Transverse colon (tissue), 4 donors: ENCODE measurements around the gene ZNF423. TPM values are rescaled to one million over a fixed set of nuclear protein-coding genes. Genes with fewer than 3 reads are reported as not detected.

Experiments
- DNase-seq: peaks from one replicate; pipeline ENCODE4 v3.0.0-alpha.2; 2019
- H3K27ac ChIP-seq, 4 donors: fragments of 200-600 bp; sonication (generic); 2 replicates each; pipeline ENCODE4 v1.5.1; 2016 to 2018; ENCODE audit warnings: inconsistent platforms in 4 of 4
- H3K27me3 ChIP-seq: fragments of 200-600 bp; sonication (generic); 2 replicates; pipeline ENCODE4 v1.5.1; 2017; ENCODE audit warnings: inconsistent platforms
- H3K36me3 ChIP-seq, 4 donors: fragments of 200-600 bp; sonication (generic); 2 replicates each; pipeline ENCODE4 v1.5.1; 2017 to 2019; ENCODE audit warnings: inconsistent platforms in 4 of 4
- H3K4me1 ChIP-seq, 4 donors: fragments of 200-600 bp; sonication (generic); 2 replicates each; pipeline ENCODE4 v1.5.1; 2017 to 2020; ENCODE audit warnings: inconsistent platforms in 4 of 4
- H3K4me3 ChIP-seq, 4 donors: fragments of 200-600 bp; sonication (generic); 1 replicate in 1 of 4; 2 replicates in 3 of 4; pipeline versions ENCODE4 v1.5.1 to v1.6.1; 2017 to 2019; ENCODE audit warnings: inconsistent platforms in 4 of 4
- H3K9me3 ChIP-seq, 2 donors: fragments of 200-600 bp; sonication (generic); 2 replicates each; pipeline ENCODE4 v1.5.1; 2017 to 2019; ENCODE audit warnings: inconsistent platforms in 2 of 2
- EP300 ChIP-seq: sonication (generic); formaldehyde crosslinking; IDR thresholded peaks from one replicate; pipeline ENCODE4 v1.6.1; 2017; ENCODE audit warnings: antibody characterized with exemption, low read depth
- POLR2A ChIP-seq: fragments of 450-650 bp; IDR thresholded peaks from one replicate; pipeline ENCODE4 v1.6.1; 2016; ENCODE audit warnings: antibody characterized with exemption, mild to moderate bottlenecking, moderate library complexity
- POLR2AphosphoS5 ChIP-seq, 3 donors: sonication (generic); formaldehyde crosslinking; IDR thresholded peaks; one replicate each; pipeline ENCODE4 v1.6.1; 2016; ENCODE audit warnings: antibody characterized with exemption in 3 of 3
- WGBS, 2 donors: methylation state at CpG; one replicate each; pipeline ENCODE4 v1.1.5; 2018; ENCODE audit warnings: low coverage in 1 of 2; 5-methylcytosine and 5-hydroxymethylcytosine counted together
- in situ Hi-C, 4 donors: fragments of 200-750 bp; cut with MboI; loops; one replicate each; pipeline versions ENCODE4 v1.15.0 to v1.15.1; 2017; ENCODE audit warnings: low sequenced_read_pairs in 3 of 4, low pct_ligation_motif_present in 1 of 4, low pct_unique_long_range_greater_than_20kb in 1 of 4
- intact Hi-C: fragments of 100-400 bp; cut with DNase I; formaldehyde crosslinking; loops from one replicate; pipeline ENCODE4 v1.15.1; 2023; ENCODE audit warnings: low total_unique reads
- total RNA-seq, 4 donors: library from RNA; depleted of rRNA; stranded (reverse); fragments of >200 nt; gene quantifications; one replicate each; pipeline ENCODE4 v1.1.0, GENCODE V29; 2016
- TF ChIP-seq, protein P1 (sequence below), 5 experiments: fragments of 200-600 bp in 3 of 5; fragments of 450-650 bp in 2 of 5; sonication (generic) in 3 of 5; IDR thresholded peaks; 1 replicate in 2 of 5; 2 replicates in 3 of 5; pipeline ENCODE4 v1.5.1; 2016 to 2017; ENCODE audit warnings: antibody characterized with exemption in 5 of 5, inconsistent platforms in 3 of 5, mild to moderate bottlenecking in 2 of 5, moderate library complexity in 1 of 5

The ZNF423 gene
- total RNA-seq, 4 donors from 2014 or later: 4.9 to 13.1 (median 7.2) TPM

DNA sequence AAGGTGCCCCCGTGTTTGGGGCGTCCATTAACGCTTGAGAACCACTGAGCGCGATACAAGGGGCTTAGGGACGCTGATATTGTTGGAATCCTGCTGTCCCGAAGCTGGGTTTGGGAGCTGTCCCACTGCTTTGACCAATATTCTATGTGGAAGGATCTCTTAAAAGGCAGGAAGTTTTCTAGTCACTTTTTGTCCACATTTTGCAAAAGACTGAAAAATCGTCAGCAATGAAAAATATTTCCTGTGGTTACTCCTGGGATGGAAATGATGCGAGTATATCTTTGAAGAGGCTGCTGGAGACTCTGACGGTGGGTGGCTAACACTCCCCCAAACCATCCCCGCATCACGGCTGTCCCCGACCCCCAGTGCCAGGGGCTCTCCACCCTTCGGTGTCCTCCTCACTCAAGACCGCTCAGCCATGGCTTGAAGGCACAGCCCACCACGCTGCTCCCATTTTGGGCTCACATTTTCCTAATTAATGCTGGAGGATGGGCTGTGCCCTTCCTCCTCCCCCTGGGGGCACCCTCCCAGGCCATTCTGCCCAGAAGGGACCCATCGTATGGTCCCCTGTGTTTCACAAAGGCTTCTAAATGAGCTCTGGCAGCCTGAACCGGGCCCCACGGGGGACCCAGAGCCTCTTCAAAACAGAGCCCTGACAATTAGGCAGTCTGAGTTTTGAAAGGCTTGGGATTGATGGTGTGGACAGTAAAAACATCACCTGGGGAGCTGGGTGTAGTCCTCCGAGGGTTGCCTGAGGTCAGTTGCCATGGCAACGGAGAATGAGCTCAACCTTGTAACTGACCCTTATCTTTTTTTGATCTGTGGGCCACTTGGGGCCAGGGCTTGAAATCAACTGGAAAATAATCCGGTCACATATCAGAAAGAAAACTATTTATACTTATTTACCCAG is 323.7 kb downstream of the ZNF423 start:
- H3K27me3 ChIP-seq: no peaks in the 10 kb centered on the region
- in situ Hi-C loops: no loop called here
- no peaks in the 10 kb centered on the region for H3K36me3 ChIP-seq
- H3K9me3 ChIP-seq: no peaks in the 10 kb centered on the region
- 79 to 82% methylated on average over 7 to 22 of the region's 22 CpGs for WGBS, 2 donors
- intact Hi-C loops: no loop called here
- peaks cover 0 to 3% (median 0%) of the 10 kb centered on the region in 4 donors for H3K4me1 ChIP-seq
- H3K27ac ChIP-seq: no peak overlapping the region
- TF ChIP-seq, protein P1, sequence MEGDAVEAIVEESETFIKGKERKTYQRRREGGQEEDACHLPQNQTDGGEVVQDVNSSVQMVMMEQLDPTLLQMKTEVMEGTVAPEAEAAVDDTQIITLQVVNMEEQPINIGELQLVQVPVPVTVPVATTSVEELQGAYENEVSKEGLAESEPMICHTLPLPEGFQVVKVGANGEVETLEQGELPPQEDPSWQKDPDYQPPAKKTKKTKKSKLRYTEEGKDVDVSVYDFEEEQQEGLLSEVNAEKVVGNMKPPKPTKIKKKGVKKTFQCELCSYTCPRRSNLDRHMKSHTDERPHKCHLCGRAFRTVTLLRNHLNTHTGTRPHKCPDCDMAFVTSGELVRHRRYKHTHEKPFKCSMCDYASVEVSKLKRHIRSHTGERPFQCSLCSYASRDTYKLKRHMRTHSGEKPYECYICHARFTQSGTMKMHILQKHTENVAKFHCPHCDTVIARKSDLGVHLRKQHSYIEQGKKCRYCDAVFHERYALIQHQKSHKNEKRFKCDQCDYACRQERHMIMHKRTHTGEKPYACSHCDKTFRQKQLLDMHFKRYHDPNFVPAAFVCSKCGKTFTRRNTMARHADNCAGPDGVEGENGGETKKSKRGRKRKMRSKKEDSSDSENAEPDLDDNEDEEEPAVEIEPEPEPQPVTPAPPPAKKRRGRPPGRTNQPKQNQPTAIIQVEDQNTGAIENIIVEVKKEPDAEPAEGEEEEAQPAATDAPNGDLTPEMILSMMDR (IDR thresholded peaks at IDR 0.05): no peak
- no peak for TF ChIP-seq POLR2A
- no peak for TF ChIP-seq EP300
- no peak for TF ChIP-seq POLR2AphosphoS5 (IDR thresholded peaks at IDR 0.05)
- DNase-seq: no peak
- H3K4me3 ChIP-seq: no peak overlapping the region

DNA sequence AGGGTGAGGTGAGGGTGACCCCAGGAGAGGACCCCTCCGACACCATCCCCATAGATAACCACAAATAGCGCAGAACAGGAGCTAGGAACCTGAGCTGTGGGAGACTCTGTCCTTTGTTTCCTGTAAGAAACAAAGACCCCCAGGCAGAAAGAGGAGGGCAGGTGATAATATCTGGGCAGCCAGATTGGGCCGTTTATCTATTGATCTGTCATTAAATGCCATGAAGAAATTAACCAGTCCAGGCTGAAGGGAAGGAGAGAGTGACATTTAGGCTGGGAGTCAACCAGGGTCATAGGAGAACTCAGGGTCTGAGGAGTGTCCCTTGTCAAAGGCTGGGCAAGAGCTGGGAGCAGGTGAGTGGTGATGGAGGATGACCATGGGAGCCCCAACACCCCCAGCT is 324.5 kb downstream of the ZNF423 start:
- TF ChIP-seq POLR2AphosphoS5 (IDR thresholded peaks at IDR 0.05) (no peak), POLR2A (no peak), EP300 (no peak)
- TF ChIP-seq, protein P1 (IDR thresholded peaks at IDR 0.05): no peak
- no peaks in the 10 kb centered on the region for H3K27me3 ChIP-seq
- in situ Hi-C loops (no loop called here), intact Hi-C loops (no loop called here)
- no peak overlapping the region for H3K27ac ChIP-seq
- H3K4me3 ChIP-seq: no peak overlapping the region
- 81% methylated on average over 3 of the region's 3 CpGs; no CpG with 5 or more reads in 1 of the 2 donors for WGBS, 2 donors
- no peaks in the 10 kb centered on the region for H3K9me3 ChIP-seq
- H3K36me3 ChIP-seq: no peaks in the 10 kb centered on the region
- peaks cover 0 to 3% (median 0%) of the 10 kb centered on the region in 4 donors for H3K4me1 ChIP-seq
- no peak for DNase-seq

DNA sequence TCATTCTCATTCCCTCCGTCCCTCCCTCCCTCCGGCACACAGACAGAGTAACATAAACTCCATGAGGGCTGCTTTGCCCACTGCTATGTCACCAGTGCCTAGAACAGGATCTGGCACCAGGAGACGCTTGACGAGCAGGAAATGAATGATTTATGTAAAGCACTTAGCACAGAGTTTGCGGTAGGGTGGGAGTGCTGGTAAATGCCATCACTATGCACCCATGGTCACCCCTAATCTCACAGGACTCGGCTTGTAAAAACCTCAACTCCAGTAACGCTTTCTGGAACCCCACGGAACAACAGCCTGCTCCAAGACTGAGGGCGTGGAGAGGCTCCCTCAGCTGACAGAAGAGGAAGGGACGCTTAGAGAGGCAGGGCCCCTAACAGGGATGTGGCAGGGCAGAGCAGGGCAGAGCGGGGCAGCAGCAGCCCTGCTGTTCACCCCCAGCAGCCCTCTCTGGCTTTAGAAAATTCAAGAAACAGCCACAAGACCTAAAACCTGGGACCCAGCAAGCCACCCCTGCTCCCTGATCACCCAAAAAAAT is 325.4 kb downstream of the ZNF423 start:
- DNase-seq: no peak
- no peaks in the 10 kb centered on the region for H3K9me3 ChIP-seq
- H3K4me3 ChIP-seq: no peak overlapping the region
- 48 to 60% methylated on average over 1 to 11 of the region's 11 CpGs for WGBS, 2 donors
- H3K4me1 ChIP-seq: peaks cover 0 to 3% (median 0%) of the 10 kb centered on the region in 4 donors
- in situ Hi-C loops: no loop called here
- no peak overlapping the region for H3K27ac ChIP-seq
- intact Hi-C loops: no loop called here
- H3K36me3 ChIP-seq: no peaks in the 10 kb centered on the region
- TF ChIP-seq POLR2AphosphoS5 (IDR thresholded peaks at IDR 0.05): no peak
- no peak for TF ChIP-seq EP300
- TF ChIP-seq, protein P1 (IDR thresholded peaks at IDR 0.05): no peak
- TF ChIP-seq POLR2A: no peak
- H3K27me3 ChIP-seq: no peaks in the 10 kb centered on the region

DNA sequence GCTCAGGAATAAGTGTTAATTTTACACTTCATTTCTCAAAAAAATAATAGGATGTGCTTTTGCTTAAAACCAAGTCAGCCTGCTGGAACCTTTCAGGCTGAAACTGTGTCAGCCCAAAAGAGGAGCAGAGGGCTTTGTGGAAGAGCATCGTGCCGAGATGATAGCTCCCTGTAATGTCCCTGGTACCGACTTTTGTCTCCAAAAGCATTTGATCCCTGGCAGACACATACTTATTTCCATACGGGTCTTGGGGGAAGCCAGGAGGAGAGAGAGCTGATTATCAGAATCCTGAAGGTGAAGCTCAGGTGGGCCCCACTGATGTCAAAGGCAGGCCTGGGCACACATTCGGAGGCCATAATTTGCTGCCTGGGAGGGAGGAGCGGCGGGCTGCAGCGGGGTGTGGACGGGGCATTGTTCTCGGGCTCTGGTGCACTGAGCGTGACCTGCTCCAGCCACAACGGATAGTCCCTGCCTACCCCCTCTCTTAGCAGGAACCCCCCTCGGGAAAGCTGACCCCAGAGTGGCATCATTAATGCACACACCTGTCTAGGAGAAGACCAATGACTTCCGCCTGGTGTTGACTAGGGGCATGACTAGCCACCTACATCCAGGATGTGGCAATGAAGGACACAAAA is 326.4 kb downstream of the ZNF423 start:
- no peak for TF ChIP-seq EP300
- TF ChIP-seq, protein P1 (IDR thresholded peaks at IDR 0.05): no peak
- TF ChIP-seq POLR2AphosphoS5 (IDR thresholded peaks at IDR 0.05): no peak
- no peak for TF ChIP-seq POLR2A
- no peaks in the 10 kb centered on the region for H3K36me3 ChIP-seq
- H3K9me3 ChIP-seq: no peaks in the 10 kb centered on the region
- WGBS, 2 donors: 68 to 81% methylated on average over 4 to 14 of the region's 14 CpGs
- intact Hi-C loops: no loop called here
- in situ Hi-C loops: no loop called here
- H3K27ac ChIP-seq: no peak overlapping the region
- H3K27me3 ChIP-seq: no peaks in the 10 kb centered on the region
- H3K4me3 ChIP-seq: no peak overlapping the region
- H3K4me1 ChIP-seq: peaks cover 0 to 3% (median 0%) of the 10 kb centered on the region in 4 donors
- DNase-seq: no peak
